HG02973 (cell line): Measurements from ENCODE around the gene LRRC37A.
"Not testable (repeated sequence)": the region's sequence is repeated elsewhere in the genome, so short reads cannot be mapped to it uniquely, and the experiment has no call there.

Source experiments
- ATAC-seq: cut with Tn5 transposase; IDR thresholded peaks from one replicate; pipeline ENCODE4 v1.9.1; 2021; ENCODE audit warnings: moderate library complexity; ENCODE audit not compliant: unreplicated experiment

LRRC37A gene

DNA sequence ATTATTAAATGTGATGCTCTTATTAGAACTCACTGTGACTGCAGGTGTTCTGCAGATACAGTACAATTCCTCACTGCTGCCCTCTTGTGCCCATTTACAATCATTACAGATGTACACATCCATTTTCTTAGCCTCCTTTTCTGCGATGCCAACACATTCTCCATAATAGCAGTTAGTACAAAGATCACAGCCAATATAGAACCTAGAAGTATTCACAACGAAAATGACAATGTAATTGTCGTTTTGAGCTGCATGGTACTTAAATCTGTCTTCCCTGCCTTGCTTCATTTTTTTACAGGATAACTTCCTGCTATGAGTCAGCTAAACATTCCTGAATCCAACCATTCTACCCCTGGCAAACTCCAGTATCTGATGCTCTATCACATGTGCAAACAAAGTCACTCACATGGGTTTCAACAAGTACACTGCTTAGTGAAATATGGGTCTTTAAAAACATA lies 8.1 kb upstream of the LRRC37A start:
- ATAC-seq: not testable (repeated sequence)

DNA sequence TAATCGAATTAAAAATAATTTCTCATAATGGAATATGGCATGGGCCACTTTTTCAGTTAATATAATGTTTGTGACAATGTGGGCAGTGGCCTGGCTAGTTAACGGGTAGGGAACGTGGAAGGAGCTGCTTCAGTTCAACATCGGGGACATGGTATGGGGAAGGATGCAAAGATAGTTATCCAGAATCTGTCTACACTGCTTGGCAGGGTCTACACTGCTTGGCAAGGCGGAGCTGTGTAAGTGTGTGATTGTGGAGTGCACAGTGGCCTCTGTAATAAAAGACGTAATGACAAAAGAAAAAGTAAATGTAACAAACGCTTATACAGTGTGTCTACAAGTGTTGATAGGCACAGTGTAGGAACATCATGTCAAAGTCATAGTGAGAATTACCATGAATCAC lies 7.3 kb upstream of the LRRC37A start:
- ATAC-seq: not testable (repeated sequence)

DNA sequence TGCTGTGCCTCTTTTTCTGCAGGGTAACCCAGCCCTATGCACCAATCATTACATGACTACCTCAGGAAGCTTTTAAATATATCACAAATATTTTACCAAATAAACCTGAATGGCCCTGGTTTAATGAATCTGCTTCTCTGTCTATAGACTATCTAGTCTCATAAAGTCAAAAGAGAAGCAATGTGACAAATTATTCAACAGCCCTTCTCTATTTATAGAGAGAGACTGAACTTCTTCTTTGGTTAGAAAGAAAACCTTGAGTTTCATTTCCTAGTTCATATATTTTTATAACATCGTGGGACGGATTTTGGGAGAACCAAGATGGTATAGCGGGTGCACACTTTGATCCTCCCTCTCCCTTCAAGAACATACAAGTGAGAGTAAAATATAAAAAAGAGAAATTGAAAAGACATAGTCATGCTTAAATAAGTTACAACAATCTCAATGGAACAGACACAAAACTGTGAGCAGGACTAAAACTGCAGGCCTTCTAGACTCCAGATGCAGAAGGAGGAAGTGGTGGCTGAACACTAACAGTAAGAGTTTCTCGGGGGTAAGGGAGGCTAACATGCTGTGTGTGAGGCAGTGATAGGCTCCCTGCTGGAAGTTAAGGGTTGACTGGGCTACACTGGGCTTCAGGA lies 3.9 kb upstream of the LRRC37A start:
- ATAC-seq: peak; percentile 72

DNA sequence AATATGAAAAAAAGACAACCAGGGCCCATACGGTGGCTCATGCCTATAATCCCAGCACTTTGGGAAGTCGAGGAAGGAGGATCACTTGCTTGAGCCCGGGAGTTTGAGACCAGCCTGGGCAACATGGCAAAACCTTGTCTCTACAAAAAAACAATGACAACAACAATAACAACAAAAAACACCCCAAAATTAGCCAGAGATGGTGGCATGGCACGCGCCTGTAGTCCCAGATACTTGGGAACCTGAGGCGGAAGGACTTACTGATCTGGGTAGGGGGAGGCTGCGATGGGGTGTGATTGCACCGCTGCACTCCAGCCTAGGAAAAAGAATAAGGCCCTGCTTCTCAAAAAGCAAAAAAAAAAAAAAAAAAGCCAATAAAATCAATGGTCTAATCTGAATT lies 3.3 kb upstream of the LRRC37A start:
- ATAC-seq: not testable (repeated sequence)

DNA sequence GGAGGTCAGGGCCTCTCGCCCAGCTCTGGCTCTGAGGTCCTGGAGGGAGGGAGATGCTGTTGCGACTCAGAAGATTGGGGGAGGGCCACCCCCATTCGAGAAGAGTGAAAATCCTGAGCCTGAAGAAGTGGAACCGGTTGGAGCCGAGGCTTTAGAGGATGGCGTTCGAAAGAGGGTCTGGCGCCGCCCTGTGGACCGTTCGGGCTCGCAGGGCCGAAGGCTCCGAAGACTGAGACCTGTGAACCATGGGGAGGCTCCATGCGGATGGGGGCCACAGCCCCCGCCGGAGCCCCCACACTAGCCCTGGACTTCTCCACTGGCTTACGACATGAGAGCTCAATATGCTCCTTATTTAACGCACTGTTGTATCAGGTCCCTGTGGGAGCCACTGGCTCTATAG lies 46.3 kb downstream of the LRRC37A start:
- not testable (repeated sequence) for ATAC-seq

DNA sequence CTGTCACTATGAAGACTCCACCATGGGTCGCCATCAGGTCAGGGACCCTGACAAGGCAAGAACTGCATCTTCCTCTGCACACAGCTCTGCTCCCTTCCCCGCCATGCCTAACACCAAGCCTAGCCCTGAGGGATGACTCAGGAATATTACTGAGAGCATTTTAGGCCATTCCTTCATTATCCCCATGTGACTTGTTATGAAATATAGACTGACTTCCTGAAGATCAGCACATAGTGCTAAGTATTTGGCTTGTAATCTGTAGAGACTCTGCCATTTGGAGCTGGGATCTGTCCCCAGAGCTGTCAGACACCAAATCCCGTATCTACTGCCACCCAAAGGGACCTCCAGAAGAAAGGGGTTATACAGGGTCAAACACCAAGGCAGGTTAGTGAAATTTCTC lies 47.2 kb downstream of the LRRC37A start:
- not testable (repeated sequence) for ATAC-seq

DNA sequence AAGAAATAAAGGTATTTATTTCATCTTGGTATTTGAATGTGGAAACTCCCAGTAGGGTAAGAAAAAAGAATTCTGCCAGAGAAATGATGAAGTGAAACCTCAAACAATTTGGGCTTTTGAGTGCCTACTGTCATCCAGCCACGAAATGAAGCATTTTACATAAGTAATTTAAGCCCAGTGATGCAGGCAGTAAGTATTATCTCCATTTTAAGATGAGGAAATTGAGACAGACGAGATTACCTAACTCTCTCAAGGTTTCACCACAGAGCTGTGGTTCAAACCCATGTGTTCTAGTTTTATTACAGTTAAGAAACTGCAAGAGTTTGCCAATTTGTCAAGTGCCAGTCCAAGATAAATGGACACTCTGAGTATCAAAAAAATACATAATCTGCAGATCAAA lies 53.4 kb downstream of the LRRC37A start:
- ATAC-seq: not testable (repeated sequence)

DNA sequence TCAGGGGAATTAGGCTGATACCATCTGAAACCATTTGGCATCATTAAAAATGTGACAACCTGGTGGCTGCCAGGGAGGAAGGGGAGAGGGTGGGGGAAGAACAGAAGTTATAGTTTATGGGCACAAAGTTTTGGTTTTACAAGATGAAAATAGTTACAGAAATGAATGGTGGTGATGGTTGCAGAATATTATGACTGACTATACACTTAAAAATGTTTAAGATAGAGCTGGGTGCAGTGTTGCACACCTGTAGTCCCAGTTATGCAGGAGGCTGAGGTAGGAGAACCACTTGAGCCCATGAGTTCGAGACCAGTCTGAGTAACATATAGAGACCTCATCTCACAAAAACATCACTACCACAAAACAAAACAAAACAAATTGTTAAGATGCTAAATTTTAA lies 54.1 kb downstream of the LRRC37A start:
- not testable (repeated sequence) for ATAC-seq

DNA sequence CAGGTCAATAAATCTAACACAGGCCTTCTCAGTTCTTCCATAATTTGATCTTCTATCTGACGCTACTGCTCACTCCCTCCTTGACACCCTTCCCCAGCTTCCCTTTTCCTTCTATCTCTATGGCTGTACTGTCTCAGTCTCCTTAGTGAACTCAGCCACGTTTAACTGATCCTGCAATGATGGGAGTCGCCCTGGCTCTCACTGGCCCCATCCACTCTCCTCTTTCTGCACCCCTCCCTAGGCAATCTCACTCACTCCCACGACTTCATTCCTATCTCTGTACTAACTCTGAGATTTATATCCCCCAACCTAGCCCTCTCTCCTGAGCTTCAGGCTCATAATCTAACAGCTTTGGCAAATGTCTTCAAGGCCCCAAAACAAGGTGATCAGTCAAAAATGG lies 58.9 kb downstream of the LRRC37A start:
- not testable (repeated sequence) for ATAC-seq

DNA sequence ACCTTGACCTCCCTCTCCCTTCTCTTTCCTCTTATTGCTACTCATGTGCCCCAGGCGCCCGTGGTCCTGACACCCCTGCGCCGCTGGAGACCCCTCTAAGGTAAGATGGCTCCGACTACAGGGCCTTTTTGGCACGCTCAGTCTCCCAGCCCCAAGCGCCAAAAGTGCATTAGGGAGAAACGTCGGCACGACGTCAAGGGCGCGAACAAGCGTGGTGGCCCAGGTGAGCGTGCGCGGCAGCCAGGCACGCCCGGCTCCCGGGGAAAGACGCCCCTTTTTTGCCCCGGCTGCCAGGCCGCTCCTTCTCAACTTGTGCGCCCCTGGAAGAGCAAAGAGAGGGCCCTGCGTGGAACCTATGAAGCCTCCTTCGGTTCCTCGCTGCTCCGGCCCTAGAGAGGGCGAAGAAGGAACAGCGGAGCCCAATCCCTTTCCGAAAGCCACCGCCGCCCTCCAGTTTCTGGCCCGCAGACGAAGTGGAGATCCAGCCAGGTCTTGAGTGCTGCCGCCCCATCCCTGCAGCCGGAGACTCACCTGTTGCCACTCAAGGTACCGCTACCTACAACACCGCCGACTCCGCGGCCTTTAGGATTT lies 66.3 kb downstream of the LRRC37A start:
- ATAC-seq: peak; percentile 39

DNA sequence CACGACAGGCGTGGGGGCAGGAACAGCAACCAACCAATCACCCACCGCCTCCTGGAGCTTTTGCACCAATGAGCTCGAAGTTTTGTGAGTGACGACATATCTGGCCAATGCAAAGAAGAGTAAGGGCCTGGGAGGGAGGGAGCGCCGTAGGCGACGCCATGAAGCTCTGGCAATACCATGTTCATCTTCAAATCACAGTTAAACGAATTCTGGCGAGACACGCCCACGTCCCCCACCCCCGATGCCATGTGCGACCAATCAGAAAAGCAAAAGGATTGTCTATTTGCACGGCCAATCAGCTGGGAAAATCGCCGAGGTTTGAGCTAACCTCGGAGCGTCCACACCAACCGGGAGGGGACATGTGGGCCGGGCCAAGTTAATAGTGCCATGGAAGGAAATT lies 66.8 kb downstream of the LRRC37A start, which contains the start of gene ARL17B:
TSS of gene ARL17B (minus strand) at position 12 of the 400 bp plus-strand sequence. CDS start 3,369 bp downstream, outside the sequence.
- peak; percentile 93 for ATAC-seq

DNA sequence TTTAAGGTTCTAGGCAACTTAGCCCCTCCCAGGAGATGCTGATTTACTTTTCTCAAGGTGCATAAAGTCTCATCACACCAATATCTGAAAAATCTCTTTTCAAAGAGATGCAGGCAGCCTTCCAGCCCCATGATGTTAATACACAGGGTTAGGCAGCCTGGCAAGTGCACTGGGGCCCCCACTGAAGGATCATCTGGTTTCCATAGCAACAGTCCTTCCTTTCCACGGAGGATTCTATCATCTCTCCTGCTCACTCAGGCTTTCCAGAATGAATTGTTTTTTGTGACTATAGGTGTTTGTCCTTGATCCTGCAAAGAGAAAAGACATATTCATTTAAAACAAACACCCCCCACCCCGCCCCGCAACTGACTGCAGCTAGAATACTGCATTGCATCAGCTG lies 72.6 kb downstream of the LRRC37A start:
- ATAC-seq: not testable (repeated sequence)

DNA sequence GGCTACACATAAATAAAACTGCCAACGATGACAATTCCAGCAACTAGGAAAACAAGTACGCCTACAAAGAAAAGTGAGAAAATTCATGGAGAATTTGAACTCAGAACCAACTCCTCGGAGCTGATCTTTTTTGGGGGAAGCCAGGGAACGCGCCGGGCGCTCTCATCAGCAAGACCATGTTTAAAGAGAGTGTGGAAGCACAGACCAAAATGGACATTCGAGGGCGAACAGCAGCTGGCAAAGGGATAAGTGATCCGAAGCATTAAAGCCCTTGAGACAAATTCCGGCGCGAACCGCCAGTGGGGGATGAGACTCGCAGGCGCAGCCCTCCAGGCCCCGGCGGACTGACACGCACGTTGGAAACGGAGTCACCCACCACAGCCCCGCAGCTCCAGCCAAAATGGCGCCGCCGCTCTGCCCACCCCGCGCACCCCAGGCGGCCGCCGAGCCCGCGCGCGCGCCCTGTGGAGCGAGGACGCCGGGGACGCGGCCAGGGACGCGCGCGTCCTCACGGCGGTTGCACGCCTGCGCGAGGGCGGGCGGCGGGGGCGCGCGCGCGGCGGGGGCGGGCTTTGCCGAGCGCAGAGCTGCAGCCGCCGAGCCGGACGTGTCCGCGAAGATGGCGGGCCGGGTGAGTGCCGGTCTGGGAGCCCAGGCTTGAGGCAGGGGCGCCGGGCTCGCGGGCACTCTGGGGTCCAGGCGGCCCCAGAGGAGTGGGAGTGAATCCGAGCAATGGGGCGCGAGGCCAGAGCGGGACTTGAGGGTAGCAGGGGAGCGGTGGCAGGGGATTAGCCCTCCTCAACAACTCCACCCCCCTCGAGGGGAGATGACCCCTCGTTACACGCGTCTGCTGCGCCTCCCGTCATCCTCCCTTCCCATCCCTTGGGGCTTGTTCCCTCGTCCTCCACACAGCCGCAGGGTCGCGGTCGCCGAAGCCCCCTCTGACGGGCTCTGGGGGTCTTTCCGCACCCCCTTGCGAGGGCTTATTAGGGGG lies 77.6 kb downstream of the LRRC37A start:
- ATAC-seq: peak; percentile 63

DNA sequence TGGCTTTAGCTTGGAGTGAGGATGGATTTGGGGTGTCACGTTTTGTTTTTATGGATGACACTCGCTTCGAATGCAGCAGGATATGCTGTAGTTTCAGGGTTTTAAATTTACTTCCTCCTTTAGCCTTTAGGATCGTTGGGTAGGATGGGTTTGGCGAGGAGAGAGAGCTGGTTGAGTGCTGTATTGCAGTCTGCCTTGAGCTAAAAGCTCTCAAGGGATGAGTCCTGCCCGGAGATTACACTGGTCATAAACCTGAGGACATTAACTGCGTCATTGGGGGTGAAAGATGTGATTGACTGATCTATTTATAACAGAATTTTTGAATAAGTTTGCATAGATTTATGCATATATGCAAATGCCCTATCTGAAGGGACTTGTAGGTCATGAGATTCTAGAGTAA lies 78.5 kb downstream of the LRRC37A start:
- peak; percentile 40 for ATAC-seq

DNA sequence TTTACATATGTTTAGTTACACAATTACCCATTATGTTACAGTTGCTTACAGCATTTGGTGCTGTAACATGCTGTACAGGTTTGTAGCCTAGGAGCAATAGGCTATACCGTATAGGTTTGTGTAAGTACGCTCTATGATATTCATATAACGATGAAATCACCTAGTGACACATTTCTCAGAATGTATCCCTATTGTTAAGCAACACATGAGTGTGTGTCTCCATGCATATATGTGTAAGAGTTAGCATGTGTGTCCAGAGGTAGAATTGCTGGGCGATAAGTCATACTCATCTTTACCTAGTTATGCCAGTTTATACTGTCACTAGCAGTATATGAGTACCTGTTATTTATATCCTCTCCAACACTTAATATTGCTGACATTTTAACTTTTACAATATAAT lies 88.2 kb downstream of the LRRC37A start:
- not testable (repeated sequence) for ATAC-seq

DNA sequence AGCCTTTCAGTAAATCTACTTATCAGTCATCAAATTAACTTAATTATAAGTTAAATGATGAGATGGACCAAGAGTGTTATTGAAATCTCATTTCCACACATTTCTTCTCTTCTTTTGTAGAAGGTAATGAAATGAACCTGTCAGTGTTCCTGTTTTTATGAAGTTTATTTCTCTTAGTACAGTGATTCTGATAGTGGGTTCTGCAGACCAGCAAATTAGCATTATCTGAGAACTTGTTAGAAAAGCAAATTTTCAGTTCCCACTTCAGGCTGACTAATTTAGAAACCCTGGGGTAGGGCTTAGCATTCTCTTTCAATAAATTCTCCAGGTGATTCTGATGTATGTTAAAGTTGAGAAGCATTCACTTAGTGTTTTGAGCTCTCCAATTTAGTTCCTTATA lies 90.6 kb downstream of the LRRC37A start:
- peak; percentile 45 for ATAC-seq
